Natural killer cell (primary cell): ENCODE data around the gene ART5. TPM values are rescaled to one million over a fixed set of nuclear protein-coding genes. Genes with fewer than 3 reads are reported as not detected.

ENCODE experiments used
- ATAC-seq, 3 donors: fragments of 150-1000 bp in 2 of 3; fragments of 200-7000 bp in 1 of 3; cut with Tn5 transposase; 1 replicate in 1 of 3; 2 replicates in 2 of 3; pipeline ENCODE4 v1.10.0; 2021; ENCODE audit warnings: mild to moderate bottlenecking in 2 of 3, moderate library complexity in 2 of 3
- DNase-seq, 2 donors: peaks; one replicate each; pipeline versions ENCODE4 v3.0.0 to v3.0.0-alpha.2; 2013 to 2021; ENCODE audit warnings: mixed read lengths in 1 of 2
- H3K27ac ChIP-seq: one replicate; pipeline ENCODE4 v1.5.1; 2013; ENCODE audit warnings: mild to moderate bottlenecking, low read length
- H3K27me3 ChIP-seq: one replicate; pipeline ENCODE4 v1.6.1; 2013; ENCODE audit warnings: low read length; ENCODE audit not compliant: control insufficient read depth, insufficient read depth
- H3K36me3 ChIP-seq: one replicate; pipeline ENCODE4 v1.6.1; 2013; ENCODE audit warnings: low read length; ENCODE audit not compliant: control insufficient read depth, insufficient read depth
- H3K4me1 ChIP-seq: one replicate; pipeline ENCODE4 v1.6.1; 2013; ENCODE audit warnings: low read length; ENCODE audit not compliant: control insufficient read depth, insufficient read depth
- H3K4me3 ChIP-seq: one replicate; pipeline ENCODE4 v1.5.1; 2013; ENCODE audit warnings: low read length
- H3K9me3 ChIP-seq: one replicate; pipeline ENCODE4 v1.6.1; 2013; ENCODE audit warnings: low read length; ENCODE audit not compliant: control insufficient read depth, insufficient read depth
- H3K27ac Mint-ChIP-seq, 2 donors: one replicate each; pipeline ENCODE4 v1.8.0; 2022; ENCODE audit warnings: mild to moderate bottlenecking in 2 of 2, mixed read lengths in 2 of 2, moderate library complexity in 1 of 2
- H3K27me3 Mint-ChIP-seq, 2 donors: one replicate each; pipeline ENCODE4 v1.8.0; 2022; ENCODE audit warnings: low read depth in 2 of 2, mixed read lengths in 2 of 2
- H3K36me3 Mint-ChIP-seq: one replicate; pipeline ENCODE4 v1.8.0; 2022; ENCODE audit warnings: mixed read lengths
- H3K4me1 Mint-ChIP-seq, 2 donors: one replicate each; pipeline ENCODE4 v1.8.0; 2022; ENCODE audit warnings: mixed read lengths in 2 of 2
- H3K4me3 Mint-ChIP-seq: one replicate; pipeline ENCODE4 v1.8.0; 2022; ENCODE audit warnings: mild to moderate bottlenecking, moderate library complexity, mixed read lengths
- H3K9me3 Mint-ChIP-seq, 2 donors: one replicate each; pipeline ENCODE4 v1.8.0; 2022; ENCODE audit warnings: mixed read lengths in 2 of 2
- CTCF ChIP-seq: fragments of 200-600 bp; IDR thresholded peaks from one replicate; pipeline ENCODE4 v1.8.0; 2022; ENCODE audit warnings: antibody characterized with exemption
- WGBS: methylation state at CpG from one replicate; pipeline ENCODE4 v1.1.7; 2013; ENCODE audit warnings: missing lambda C conversion rate; ENCODE audit not compliant: insufficient coverage; 5-methylcytosine and 5-hydroxymethylcytosine counted together
- intact Hi-C: fragments of 100-400 bp; cut with micrococcal nuclease; formaldehyde crosslinking; loops from one replicate; pipeline ENCODE4 v1.14.2; 2022
- total RNA-seq, 4 donors: library from RNA; stranded (reverse); fragments of 120-200 nt in 1 of 4; gene quantifications; one replicate each; pipeline versions ENCODE4 v1.2.3 to v1.2.4, GENCODE V29; 2013 to 2022

The ART5 gene
- total RNA-seq, 3 donors from 2014 or later (not counting 1 experiment from before 2014, with no cell fraction given) = not detected

GRCh38 chr11:3639841-3640240, 2.0 kb downstream of the ART5 start:
- Mint-ChIP-seq H3K27ac (no peak overlapping the region), H3K36me3 (no peaks in the 10 kb centered on the region), H3K9me3 (no peaks in the 10 kb centered on the region), H3K4me3 (no peak overlapping the region), H3K4me1 (peaks cover 10% of the 10 kb centered on the region in 2 donors), H3K27me3 (peaks cover 8 to 22% of the 10 kb centered on the region in 2 donors)
- H3K4me1 ChIP-seq = peaks cover 14% of the 10 kb centered on the region
- H3K4me3 ChIP-seq = no peak overlapping the region
- TF ChIP-seq CTCF = no peak
- whole genome bisulfite sequencing = 97% methylated on average over 14 of the region's 14 CpGs
- no peaks in the 10 kb centered on the region for H3K36me3 ChIP-seq
- DNase-seq (no peak), ATAC-seq (no peak)
- H3K27me3 ChIP-seq = peaks cover 12% of the 10 kb centered on the region
- intact Hi-C loops = no loop called here
- H3K9me3 ChIP-seq = no peaks in the 10 kb centered on the region
- no peak overlapping the region for H3K27ac ChIP-seq

- H3K9me3 Mint-ChIP-seq = no peaks in the 10 kb centered on the region
- H3K27me3 Mint-ChIP-seq = peaks cover 0 to 14% of the 10 kb centered on the region in 2 donors
- no peak for DNase-seq
- no peaks in the 10 kb centered on the region for H3K9me3 ChIP-seq
- no peak for ATAC-seq
- H3K4me3 ChIP-seq = no peak overlapping the region
- H3K4me1 Mint-ChIP-seq = peaks cover 10% of the 10 kb centered on the region in 2 donors
- intact Hi-C loops = no loop called here
- no peak for TF ChIP-seq CTCF
- no peak overlapping the region for H3K27ac ChIP-seq
- peaks cover 12% of the 10 kb centered on the region for H3K27me3 ChIP-seq
- H3K36me3 ChIP-seq = no peaks in the 10 kb centered on the region
- no peak overlapping the region for H3K4me3 Mint-ChIP-seq
- H3K27ac Mint-ChIP-seq = no peak overlapping the region
- WGBS = 74% methylated on average over 5 of the region's 5 CpGs
- H3K36me3 Mint-ChIP-seq = no peaks in the 10 kb centered on the region
- H3K4me1 ChIP-seq = peaks cover 14% of the 10 kb centered on the region
Observed at GRCh38 chr11:3638513-3638912, 3.3 kb downstream of the ART5 start.

GRCh38 chr11:3637201-3637600, 4.6 kb downstream of the ART5 start:
- H3K9me3 Mint-ChIP-seq = no peaks in the 10 kb centered on the region
- H3K27ac ChIP-seq = no peak overlapping the region
- H3K36me3 ChIP-seq = no peaks in the 10 kb centered on the region
- H3K27ac Mint-ChIP-seq = no peak overlapping the region
- ATAC-seq (no peak), DNase-seq (no peak)
- peaks cover 5% of the 10 kb centered on the region for H3K4me1 ChIP-seq
- H3K4me1 Mint-ChIP-seq = peaks cover 5 to 6% of the 10 kb centered on the region in 2 donors
- H3K27me3 Mint-ChIP-seq = peaks cover 0 to 9% of the 10 kb centered on the region in 2 donors
- no peaks in the 10 kb centered on the region for H3K36me3 Mint-ChIP-seq
- WGBS = 80% methylated on average over 13 of the region's 13 CpGs
- H3K9me3 ChIP-seq = no peaks in the 10 kb centered on the region
- intact Hi-C loops = no loop called here
- H3K27me3 ChIP-seq = peaks cover 6% of the 10 kb centered on the region
- H3K4me3 Mint-ChIP-seq = no peak overlapping the region
- TF ChIP-seq CTCF = no peak
- H3K4me3 ChIP-seq = no peak overlapping the region

GRCh38 chr11:3635641-3636375, 6.0 kb downstream of the ART5 start:
- no peak overlapping the region for H3K27ac ChIP-seq
- H3K9me3 ChIP-seq = no peaks in the 10 kb centered on the region
- H3K4me1 Mint-ChIP-seq = no peaks in the 10 kb centered on the region
- no peaks in the 10 kb centered on the region for H3K9me3 Mint-ChIP-seq
- H3K4me1 ChIP-seq = no peaks in the 10 kb centered on the region
- H3K4me3 ChIP-seq = no peak overlapping the region
- no peaks in the 10 kb centered on the region for H3K36me3 Mint-ChIP-seq
- TF ChIP-seq CTCF = no peak
- H3K36me3 ChIP-seq = no peaks in the 10 kb centered on the region
- no peak overlapping the region for H3K4me3 Mint-ChIP-seq
- peaks cover 0 to 5% of the 10 kb centered on the region in 2 donors for H3K27me3 Mint-ChIP-seq
- no peaks in the 10 kb centered on the region for H3K27me3 ChIP-seq
- DNase-seq (no peak), ATAC-seq (no peak)
- intact Hi-C loops = no loop called here
- H3K27ac Mint-ChIP-seq = no peak overlapping the region
- 90% methylated on average over 14 of the region's 15 CpGs for WGBS
